HG03432 (cell line): ENCODE results near the gene PIGZ.
"Not testable (repeated sequence)": the region's sequence is repeated elsewhere in the genome, so short reads cannot be mapped to it uniquely, and the experiment has no call there.

Experiments used
- ATAC-seq: cut with Tn5 transposase; IDR thresholded peaks from one replicate; pipeline ENCODE4 v1.9.1; 2021; ENCODE audit warnings: mild to moderate bottlenecking, moderate library complexity; ENCODE audit not compliant: unreplicated experiment

Gene PIGZ

GRCh38 chr3:196954832-196955231, 13.8 kb downstream of the PIGZ start:
- no peak for ATAC-seq

- no peak for ATAC-seq
Observed at GRCh38 chr3:196951371-196951770, 17.3 kb downstream of the PIGZ start.

- ATAC-seq, result no peak
Observed at GRCh38 chr3:196949750-196950149, 18.9 kb downstream of the PIGZ start.

- no peak for ATAC-seq
Observed at GRCh38 chr3:196949285-196949619, 19.4 kb downstream of the PIGZ start.

- ATAC-seq, result no peak
Observed at GRCh38 chr3:196948442-196949284, 20.0 kb downstream of the PIGZ start.

- no peak for ATAC-seq
Observed at GRCh38 chr3:196947860-196948441, 20.7 kb downstream of the PIGZ start.

GRCh38 chr3:196947136-196947859, 21.3 kb downstream of the PIGZ start:
- ATAC-seq, result no peak

GRCh38 chr3:196944037-196944790, 24.4 kb downstream of the PIGZ start:
- ATAC-seq, result not testable (repeated sequence)

GRCh38 chr3:196942915-196943277, 25.7 kb downstream of the PIGZ start:
- peak; percentile 18 for ATAC-seq

GRCh38 chr3:196942226-196942914, 26.3 kb downstream of the PIGZ start, which contains the start of gene NCBP2:
Gene NCBP2 (minus strand): TSS chr3:196942528. CDS start chr3:196942503, 25 bp downstream.
- peak; percentile 92 for ATAC-seq

- ATAC-seq, result peak; percentile 30
Observed at GRCh38 chr3:196941729-196942225, 26.9 kb downstream of the PIGZ start.

GRCh38 chr3:196938576-196938975, 30.1 kb downstream of the PIGZ start:
- no peak for ATAC-seq

- ATAC-seq, result no peak
Observed at GRCh38 chr3:196938124-196938523, 30.5 kb downstream of the PIGZ start.

- no peak for ATAC-seq
Observed at GRCh38 chr3:196936288-196936687, 32.3 kb downstream of the PIGZ start.

- ATAC-seq, result peak; percentile 42
Observed at GRCh38 chr3:196932600-196932999, 36.0 kb downstream of the PIGZ start.

GRCh38 chr3:196931828-196932587, 36.6 kb downstream of the PIGZ start:
- peak; percentile 68 for ATAC-seq

GRCh38 chr3:196931157-196931556, 37.5 kb downstream of the PIGZ start:
- no peak for ATAC-seq

- no peak for ATAC-seq
Observed at GRCh38 chr3:196927571-196928453, 40.8 kb downstream of the PIGZ start.

- ATAC-seq, result no peak
Observed at GRCh38 chr3:196920733-196921132, 47.9 kb downstream of the PIGZ start.
